ENCODE results near the gene SEPHS2.

- TF ChIP-seq, protein P1, sequence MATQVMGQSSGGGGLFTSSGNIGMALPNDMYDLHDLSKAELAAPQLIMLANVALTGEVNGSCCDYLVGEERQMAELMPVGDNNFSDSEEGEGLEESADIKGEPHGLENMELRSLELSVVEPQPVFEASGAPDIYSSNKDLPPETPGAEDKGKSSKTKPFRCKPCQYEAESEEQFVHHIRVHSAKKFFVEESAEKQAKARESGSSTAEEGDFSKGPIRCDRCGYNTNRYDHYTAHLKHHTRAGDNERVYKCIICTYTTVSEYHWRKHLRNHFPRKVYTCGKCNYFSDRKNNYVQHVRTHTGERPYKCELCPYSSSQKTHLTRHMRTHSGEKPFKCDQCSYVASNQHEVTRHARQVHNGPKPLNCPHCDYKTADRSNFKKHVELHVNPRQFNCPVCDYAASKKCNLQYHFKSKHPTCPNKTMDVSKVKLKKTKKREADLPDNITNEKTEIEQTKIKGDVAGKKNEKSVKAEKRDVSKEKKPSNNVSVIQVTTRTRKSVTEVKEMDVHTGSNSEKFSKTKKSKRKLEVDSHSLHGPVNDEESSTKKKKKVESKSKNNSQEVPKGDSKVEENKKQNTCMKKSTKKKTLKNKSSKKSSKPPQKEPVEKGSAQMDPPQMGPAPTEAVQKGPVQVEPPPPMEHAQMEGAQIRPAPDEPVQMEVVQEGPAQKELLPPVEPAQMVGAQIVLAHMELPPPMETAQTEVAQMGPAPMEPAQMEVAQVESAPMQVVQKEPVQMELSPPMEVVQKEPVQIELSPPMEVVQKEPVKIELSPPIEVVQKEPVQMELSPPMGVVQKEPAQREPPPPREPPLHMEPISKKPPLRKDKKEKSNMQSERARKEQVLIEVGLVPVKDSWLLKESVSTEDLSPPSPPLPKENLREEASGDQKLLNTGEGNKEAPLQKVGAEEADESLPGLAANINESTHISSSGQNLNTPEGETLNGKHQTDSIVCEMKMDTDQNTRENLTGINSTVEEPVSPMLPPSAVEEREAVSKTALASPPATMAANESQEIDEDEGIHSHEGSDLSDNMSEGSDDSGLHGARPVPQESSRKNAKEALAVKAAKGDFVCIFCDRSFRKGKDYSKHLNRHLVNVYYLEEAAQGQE (IDR thresholded peaks at IDR 0.05; ENCODE audit: insufficient replicate concordance, low read depth), result no peak
- TF ChIP-seq, protein P2, sequence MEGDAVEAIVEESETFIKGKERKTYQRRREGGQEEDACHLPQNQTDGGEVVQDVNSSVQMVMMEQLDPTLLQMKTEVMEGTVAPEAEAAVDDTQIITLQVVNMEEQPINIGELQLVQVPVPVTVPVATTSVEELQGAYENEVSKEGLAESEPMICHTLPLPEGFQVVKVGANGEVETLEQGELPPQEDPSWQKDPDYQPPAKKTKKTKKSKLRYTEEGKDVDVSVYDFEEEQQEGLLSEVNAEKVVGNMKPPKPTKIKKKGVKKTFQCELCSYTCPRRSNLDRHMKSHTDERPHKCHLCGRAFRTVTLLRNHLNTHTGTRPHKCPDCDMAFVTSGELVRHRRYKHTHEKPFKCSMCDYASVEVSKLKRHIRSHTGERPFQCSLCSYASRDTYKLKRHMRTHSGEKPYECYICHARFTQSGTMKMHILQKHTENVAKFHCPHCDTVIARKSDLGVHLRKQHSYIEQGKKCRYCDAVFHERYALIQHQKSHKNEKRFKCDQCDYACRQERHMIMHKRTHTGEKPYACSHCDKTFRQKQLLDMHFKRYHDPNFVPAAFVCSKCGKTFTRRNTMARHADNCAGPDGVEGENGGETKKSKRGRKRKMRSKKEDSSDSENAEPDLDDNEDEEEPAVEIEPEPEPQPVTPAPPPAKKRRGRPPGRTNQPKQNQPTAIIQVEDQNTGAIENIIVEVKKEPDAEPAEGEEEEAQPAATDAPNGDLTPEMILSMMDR (IDR thresholded peaks at IDR 0.05; ENCODE audit: insufficient read depth, low read length), result no peak
- TF ChIP-seq POLR2AphosphoS5 (IDR thresholded peaks at IDR 0.05; ENCODE audit: low read depth), result no peak
- TF ChIP-seq GABPA (IDR thresholded peaks at IDR 0.05; ENCODE audit: low read depth), result no peak
- no peak for TF ChIP-seq SPI1 (IDR thresholded peaks at IDR 0.05; ENCODE audit: borderline replicate concordance, low read depth)
Measured at GRCh38 chr16:30482366-30482765, 36.7 kb upstream of the SEPHS2 start.

All from HL-60 (cell line).